ENCODE measurements around the gene SPDYE3.
"Not testable (repeated sequence)": the region's sequence is repeated elsewhere in the genome, so short reads cannot be mapped to it uniquely, and the experiment has no call there.

- not testable (repeated sequence) for TF ChIP-seq YY1 (IDR thresholded peaks at IDR 0.05; ENCODE audit: insufficient read depth, insufficient read length); ZNF274 (IDR thresholded peaks at IDR 0.05; ENCODE audit: low read depth, low read length); SUZ12 (IDR thresholded peaks at IDR 0.05; ENCODE audit: extremely low read depth, insufficient read depth, insufficient read length)
Measured at GRCh38 chr7:100272538-100272902, 35.0 kb upstream of the SPDYE3 start.
